Transverse colon (tissue), 3 donors: Measurements from ENCODE around the gene SH3BP5L.

ENCODE experiments used
- POLR2A ChIP-seq: fragments of 450-650 bp; IDR thresholded peaks from one replicate; pipeline ENCODE4 v1.6.1; 2016; ENCODE audit warnings: antibody characterized with exemption, mild to moderate bottlenecking, moderate library complexity
- TF ChIP-seq, protein P1 (sequence below), 5 experiments: fragments of 200-600 bp in 3 of 5; fragments of 450-650 bp in 2 of 5; sonication (generic) in 3 of 5; IDR thresholded peaks; 1 replicate in 2 of 5; 2 replicates in 3 of 5; pipeline ENCODE4 v1.5.1; 2016 to 2017; ENCODE audit warnings: antibody characterized with exemption in 5 of 5, inconsistent platforms in 3 of 5, mild to moderate bottlenecking in 2 of 5, moderate library complexity in 1 of 5

GRCh38 chr1:248804771-248805681 is 20.7 kb downstream of the SH3BP5L start:
- no peak for TF ChIP-seq POLR2A
- TF ChIP-seq, protein P1, sequence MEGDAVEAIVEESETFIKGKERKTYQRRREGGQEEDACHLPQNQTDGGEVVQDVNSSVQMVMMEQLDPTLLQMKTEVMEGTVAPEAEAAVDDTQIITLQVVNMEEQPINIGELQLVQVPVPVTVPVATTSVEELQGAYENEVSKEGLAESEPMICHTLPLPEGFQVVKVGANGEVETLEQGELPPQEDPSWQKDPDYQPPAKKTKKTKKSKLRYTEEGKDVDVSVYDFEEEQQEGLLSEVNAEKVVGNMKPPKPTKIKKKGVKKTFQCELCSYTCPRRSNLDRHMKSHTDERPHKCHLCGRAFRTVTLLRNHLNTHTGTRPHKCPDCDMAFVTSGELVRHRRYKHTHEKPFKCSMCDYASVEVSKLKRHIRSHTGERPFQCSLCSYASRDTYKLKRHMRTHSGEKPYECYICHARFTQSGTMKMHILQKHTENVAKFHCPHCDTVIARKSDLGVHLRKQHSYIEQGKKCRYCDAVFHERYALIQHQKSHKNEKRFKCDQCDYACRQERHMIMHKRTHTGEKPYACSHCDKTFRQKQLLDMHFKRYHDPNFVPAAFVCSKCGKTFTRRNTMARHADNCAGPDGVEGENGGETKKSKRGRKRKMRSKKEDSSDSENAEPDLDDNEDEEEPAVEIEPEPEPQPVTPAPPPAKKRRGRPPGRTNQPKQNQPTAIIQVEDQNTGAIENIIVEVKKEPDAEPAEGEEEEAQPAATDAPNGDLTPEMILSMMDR (IDR thresholded peaks at IDR 0.05) = peak in 1 of 5 experiments; percentile 16
